NCI-H2227 treated with DMSO at 0.1 percent for 48 hours (cell line): ENCODE data around the gene ZNF837.
"Not testable (repeated sequence)": the region's sequence is repeated elsewhere in the genome, so short reads cannot be mapped to it uniquely, and the experiment has no call there.

ENCODE experiments used
- DNase-seq: peaks from one replicate; lab custom pipeline; 2025; lab: John Stamatoyannopoulos, UW

ZNF837 gene

GRCh38 chr19:58380662-58381459 lies at the start of gene ZNF837:
ZNF837 (minus strand) TSS chr19:58381030; CDS start chr19:58369332, 11,698 bp downstream.
- peak; percentile 100 for DNase-seq

GRCh38 chr19:58429745-58430144 lies 48.9 kb upstream of the ZNF837 start:
- DNase-seq = no peak

- DNase-seq = no peak
Observed at GRCh38 chr19:58428617-58429016, 47.8 kb upstream of the ZNF837 start.

GRCh38 chr19:58417071-58417470 lies 36.2 kb upstream of the ZNF837 start:
- DNase-seq = no peak

- no peak for DNase-seq
Observed at GRCh38 chr19:58416604-58417003, 35.8 kb upstream of the ZNF837 start.

GRCh38 chr19:58409010-58409790 lies 28.4 kb upstream of the ZNF837 start:
- peak; percentile 65 for DNase-seq

GRCh38 chr19:58408152-58409009 lies 27.6 kb upstream of the ZNF837 start, which contains the start of gene ZNF584:
ZNF584 (plus strand) TSS chr19:58408649; CDS start chr19:58409148, 499 bp downstream.
- peak; percentile 100 for DNase-seq

GRCh38 chr19:58407658-58408151 lies 26.9 kb upstream of the ZNF837 start:
- no peak for DNase-seq

- DNase-seq = no peak
Observed at GRCh38 chr19:58406818-58407657, 26.2 kb upstream of the ZNF837 start.

GRCh38 chr19:58403920-58404478 lies 23.2 kb upstream of the ZNF837 start:
- DNase-seq = not testable (repeated sequence)

- no peak for DNase-seq
Observed at GRCh38 chr19:58401840-58402421, 21.1 kb upstream of the ZNF837 start.

- peak; percentile 100 for DNase-seq
Observed at GRCh38 chr19:58400916-58401839, 20.3 kb upstream of the ZNF837 start.

GRCh38 chr19:58400316-58400915 lies 19.6 kb upstream of the ZNF837 start:
- peak; percentile 88 for DNase-seq

GRCh38 chr19:58399903-58400302 lies 19.1 kb upstream of the ZNF837 start:
- DNase-seq = no peak

- DNase-seq = no peak
Observed at GRCh38 chr19:58398545-58398944, 17.7 kb upstream of the ZNF837 start.

GRCh38 chr19:58398087-58398486 lies 17.3 kb upstream of the ZNF837 start:
- DNase-seq = no peak

GRCh38 chr19:58397533-58398037 lies 16.8 kb upstream of the ZNF837 start:
- no peak for DNase-seq
